ENCODE measurements around the gene SERPINB8.

SERPINB8 gene

DNA sequence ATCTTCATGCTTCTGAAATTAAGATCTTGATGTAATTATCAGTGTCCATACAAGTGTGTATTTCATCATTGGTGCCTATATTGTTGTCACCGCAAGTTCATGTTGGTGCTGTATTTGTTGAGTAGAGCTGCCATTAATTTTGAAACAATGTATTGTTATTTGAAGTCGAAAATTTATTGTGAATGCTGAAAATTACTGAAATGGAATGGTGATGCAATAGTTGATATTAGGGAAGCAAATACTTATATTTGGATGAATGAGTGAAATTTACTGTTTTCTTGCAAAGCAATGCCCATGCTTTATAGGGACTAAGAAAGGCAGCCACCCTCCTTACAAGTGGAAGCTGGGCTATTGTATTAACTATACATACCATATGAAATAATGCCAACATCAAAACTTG is 41.6 kb downstream of the SERPINB8 start:
- no peak for DNase-seq (ENCODE audit: low read depth in 1 of 2, low spot score in 1 of 2)

DNA sequence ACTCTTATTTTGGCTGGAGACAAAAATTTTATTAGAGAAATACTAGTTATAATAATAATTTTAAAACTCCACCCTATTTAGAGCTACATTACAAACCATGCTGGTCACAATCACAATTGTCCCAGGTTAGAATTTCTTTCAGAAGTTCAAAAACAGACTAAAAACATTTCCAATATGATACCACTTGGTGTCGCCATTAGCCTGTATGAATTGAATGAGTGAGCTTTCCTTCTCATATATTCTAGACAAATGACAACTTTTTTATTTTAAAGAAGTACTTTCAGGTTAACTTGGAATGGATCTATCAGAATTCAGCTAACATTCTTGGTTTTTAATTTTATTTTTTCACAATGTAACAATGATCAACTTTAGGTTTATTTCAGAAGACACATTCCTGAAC is 48.0 kb downstream of the SERPINB8 start:
- no peak for DNase-seq (ENCODE audit: low read depth in 1 of 2, low spot score in 1 of 2)

DNA sequence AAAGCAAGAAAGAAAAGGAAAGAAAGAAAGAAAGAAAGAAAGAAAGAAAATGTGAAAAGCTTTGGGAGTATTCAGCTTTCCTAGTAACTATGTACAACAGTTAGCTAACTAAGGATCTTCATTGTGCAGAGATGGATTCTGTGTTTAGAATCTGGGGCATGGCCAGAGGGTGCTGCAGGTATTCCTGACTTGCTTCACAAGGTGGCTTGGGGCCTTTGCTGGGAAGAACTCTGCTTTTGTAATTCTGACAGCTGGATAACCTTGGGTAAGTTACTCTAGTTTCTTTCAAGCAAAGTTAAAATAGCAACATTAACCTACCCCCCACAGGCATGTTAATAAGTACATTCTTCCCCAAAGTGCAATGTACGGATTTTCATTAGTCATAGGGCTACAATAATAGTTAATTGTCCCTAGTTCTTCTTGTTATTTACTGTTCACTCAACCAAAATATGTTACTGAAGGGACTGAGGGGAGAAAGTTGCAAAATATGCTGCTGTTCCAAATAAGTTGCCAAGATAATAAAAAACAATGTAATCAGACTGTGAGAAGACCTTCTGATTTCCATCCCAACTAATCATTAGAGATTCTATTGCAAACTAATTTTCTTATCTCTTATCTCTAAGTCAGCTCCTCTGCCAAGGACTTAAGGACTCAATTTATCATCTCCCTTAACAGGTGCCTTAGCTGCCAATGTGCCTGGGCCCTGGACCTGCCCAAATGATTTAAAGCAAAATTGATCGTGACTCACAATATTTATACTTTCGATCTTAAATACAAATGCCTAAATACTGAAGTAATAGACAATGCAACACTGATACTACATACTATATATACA is 50.3 kb downstream of the SERPINB8 start:
- no peak for DNase-seq (ENCODE audit: low read depth in 1 of 2, low spot score in 1 of 2)

DNA sequence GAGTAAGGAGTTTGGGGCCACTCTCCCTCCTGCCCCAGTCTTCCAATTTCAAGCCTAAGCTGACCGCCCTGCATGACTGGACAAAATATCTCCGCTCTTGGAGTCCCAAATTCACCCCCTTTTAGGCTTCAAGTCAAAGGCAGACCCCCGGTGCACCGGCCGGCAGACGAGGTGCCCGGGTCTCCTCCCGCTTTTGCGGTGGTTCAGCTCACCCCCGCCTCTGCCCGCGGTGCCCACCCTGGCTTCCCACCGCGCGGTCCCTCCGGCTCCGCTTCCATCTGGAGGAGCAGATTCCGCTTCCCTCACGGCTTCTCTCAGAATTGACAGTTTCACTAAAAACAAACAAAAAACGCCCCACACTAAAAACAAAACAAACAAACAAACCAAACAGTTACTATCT is 56.5 kb downstream of the SERPINB8 start:
- no peak for DNase-seq (ENCODE audit: low read depth in 1 of 2, low spot score in 1 of 2)

DNA sequence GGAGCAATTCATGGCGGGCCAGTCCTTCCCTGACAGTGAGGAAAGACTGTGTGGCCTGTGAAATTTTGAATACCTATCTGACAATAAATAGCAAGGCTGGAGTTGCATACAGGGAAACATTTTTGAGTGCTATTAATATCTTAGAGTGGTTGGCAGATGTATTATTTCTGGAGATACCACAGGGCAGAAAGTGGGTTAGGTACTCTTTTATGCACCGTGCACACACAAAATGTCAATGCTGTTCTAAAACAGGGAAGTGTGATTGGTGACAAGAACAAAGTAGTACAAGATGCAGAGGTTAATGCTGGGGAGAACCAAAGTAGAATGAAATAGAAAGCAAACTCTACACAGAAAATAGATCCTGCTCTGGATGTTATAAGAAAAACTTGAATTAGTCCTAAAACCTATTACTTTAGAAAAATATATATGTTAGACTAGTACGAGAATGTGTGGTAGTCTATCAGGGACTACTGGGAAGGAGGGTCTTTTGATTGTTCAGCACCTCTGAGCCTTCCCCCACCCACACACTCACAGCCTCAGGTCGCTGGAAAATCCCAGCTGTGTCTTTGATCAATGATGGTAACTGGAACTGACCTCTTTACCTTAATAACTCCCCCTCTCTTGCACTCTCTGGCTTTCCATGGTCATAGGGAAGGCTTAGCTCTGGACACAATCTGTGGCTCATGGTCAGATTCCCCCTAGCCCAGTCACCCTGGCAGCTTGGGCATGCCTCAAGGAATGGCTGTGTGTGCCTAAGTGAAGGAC is 58.2 kb downstream of the SERPINB8 start:
- no peak for DNase-seq (ENCODE audit: low read depth in 1 of 2, low spot score in 1 of 2)

DNA sequence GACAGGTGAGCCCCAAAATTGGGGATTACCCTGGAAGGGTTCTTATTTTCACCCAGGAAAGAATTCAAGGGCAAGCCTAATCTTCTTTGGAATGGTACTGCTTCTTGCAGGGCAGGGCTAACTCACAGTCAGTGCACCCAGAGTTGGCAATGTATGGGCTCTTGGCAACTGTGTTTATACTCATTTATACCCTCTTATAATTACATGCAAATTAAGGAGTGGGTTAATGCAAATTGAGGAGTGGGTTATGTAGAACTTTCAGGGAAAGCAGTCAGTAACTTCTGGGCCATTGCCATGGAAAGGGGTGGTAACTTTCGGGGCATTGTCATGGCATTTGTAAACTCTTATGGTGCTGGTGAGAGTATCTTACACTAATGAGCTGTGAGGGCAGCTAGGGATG is 59.2 kb downstream of the SERPINB8 start:
- DNase-seq (ENCODE audit: low read depth in 1 of 2, low spot score in 1 of 2), result no peak

DNA sequence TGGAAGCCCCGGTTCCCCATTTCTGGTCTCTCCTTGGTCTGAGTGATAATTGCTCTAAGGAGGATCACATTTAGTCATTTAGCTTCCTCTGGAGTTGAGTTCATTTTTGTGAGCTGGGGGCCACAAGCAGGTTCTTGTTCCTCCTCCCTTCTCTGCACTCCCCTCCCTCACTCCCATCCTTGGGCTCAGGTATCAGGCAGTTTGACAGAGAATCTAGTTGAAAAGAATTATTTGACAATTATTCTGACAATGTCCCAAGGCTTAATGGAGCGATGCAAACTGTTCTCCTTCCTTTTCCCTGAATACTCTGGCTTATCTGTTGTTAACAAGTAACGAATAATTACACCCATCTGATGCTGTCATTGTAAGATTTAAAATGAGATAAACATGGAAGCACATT is 61.5 kb downstream of the SERPINB8 start:
- DNase-seq (ENCODE audit: low read depth in 1 of 2, low spot score in 1 of 2), result no peak

DNA sequence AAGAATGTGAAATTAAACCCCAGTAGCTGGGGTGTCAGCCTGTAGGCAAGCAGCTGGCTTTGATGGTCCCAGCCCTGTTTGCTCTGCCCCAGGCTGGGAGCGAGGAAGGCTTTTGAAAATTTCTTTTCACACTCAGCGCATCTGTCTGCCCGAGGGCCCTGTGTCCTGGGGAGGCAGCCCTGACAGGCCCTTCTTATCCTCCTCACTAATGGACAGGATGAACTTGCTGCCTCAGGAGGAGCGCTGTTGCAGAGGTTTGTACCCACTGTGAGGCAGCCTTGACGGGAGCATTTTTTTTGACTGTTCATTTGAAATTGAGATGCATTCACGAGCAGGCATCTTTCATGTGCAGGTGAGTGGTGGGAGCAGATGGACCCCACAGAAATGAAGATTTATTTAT is 62.4 kb downstream of the SERPINB8 start:
- no peak for DNase-seq (ENCODE audit: low read depth in 1 of 2, low spot score in 1 of 2)

DNA sequence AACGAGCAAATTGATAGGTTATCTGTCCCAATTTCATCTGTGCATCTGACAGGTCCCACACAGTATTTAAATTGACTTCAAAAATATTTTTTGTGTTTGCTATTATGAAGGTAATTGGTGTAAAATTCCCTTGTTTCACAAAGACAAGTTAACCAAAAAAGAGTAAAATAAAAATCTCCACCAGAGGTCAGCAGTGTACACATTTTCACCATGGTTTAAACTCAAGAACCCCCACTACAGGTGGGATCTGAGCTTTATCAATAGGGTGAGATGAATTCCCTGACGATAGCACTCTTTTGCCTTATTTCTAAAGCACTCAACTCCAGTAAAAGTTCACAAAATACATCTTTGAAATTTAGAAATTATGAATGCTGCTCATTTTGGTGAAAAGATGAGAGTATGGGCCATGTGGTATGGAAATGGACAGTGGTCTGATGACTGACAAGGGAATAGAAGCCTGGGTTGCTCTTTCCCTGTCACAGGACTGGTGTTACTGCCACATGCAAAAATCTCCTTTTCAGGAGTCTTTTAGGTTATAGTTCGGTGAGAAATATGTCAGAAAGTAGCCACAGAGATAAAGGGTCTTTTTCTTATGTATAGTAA is 68.0 kb downstream of the SERPINB8 start:
- no peak for DNase-seq (ENCODE audit: low read depth in 1 of 2, low spot score in 1 of 2)
